Sigmoid colon (tissue), 7 donors: ENCODE measurements around the gene CNIH3. TPM values are rescaled to one million over a fixed set of nuclear protein-coding genes. Genes with fewer than 3 reads are reported as not detected.

ENCODE experiments used
- DNase-seq: peaks from one replicate; pipeline ENCODE4 v3.0.0-alpha.2; 2019
- H3K27ac ChIP-seq, 4 donors: fragments of 200-600 bp; sonication (generic); one replicate each; pipeline ENCODE4 v1.5.1; 2016 to 2019; ENCODE audit warnings: mild to moderate bottlenecking in 1 of 4
- H3K27me3 ChIP-seq, 3 donors: fragments of 200-600 bp; sonication (generic); one replicate each; pipeline ENCODE4 v1.5.1; 2019; ENCODE audit warnings: mild to moderate bottlenecking in 1 of 3
- H3K36me3 ChIP-seq, 4 donors: fragments of 200-600 bp; sonication (generic); one replicate each; pipeline ENCODE4 v1.5.1; 2016 to 2019
- H3K4me1 ChIP-seq, 4 donors: fragments of 200-600 bp; sonication (generic); one replicate each; pipeline ENCODE4 v1.5.1; 2017 to 2019
- H3K4me3 ChIP-seq, 4 donors: fragments of 200-600 bp; sonication (generic); one replicate each; pipeline ENCODE4 v1.5.1; 2017 to 2019; ENCODE audit warnings: mild to moderate bottlenecking in 2 of 4, moderate library complexity in 1 of 4
- H3K9me3 ChIP-seq, 4 donors: fragments of 200-600 bp in 3 of 4; sonication (generic) in 3 of 4; one replicate each; pipeline versions ENCODE4 v1.5.1 to v1.6.1; 2013 to 2019
- EP300 ChIP-seq, 4 donors: sonication (generic); formaldehyde crosslinking; IDR thresholded peaks; one replicate each; pipeline ENCODE4 v1.6.1; 2017; ENCODE audit warnings: antibody characterized with exemption in 4 of 4
- POLR2A ChIP-seq, 2 donors: fragments of 450-650 bp; IDR thresholded peaks; one replicate each; pipeline ENCODE4 v1.6.1; 2016; ENCODE audit warnings: antibody characterized with exemption in 2 of 2, mild to moderate bottlenecking in 2 of 2, moderate library complexity in 2 of 2
- POLR2AphosphoS5 ChIP-seq, 4 donors: sonication (generic); formaldehyde crosslinking; IDR thresholded peaks; one replicate each; pipeline ENCODE4 v1.6.1; 2017; ENCODE audit warnings: antibody characterized with exemption in 4 of 4
- WGBS, 2 donors: extraction: QIAGEN DNeasy Blood & Tissue Kit; methylation state at CpG; one replicate each; pipeline ENCODE4 v1.1.7; 2013; 5-methylcytosine and 5-hydroxymethylcytosine counted together
- intact Hi-C: fragments of 100-400 bp; cut with DNase I; formaldehyde crosslinking; loops from one replicate; pipeline ENCODE4 v1.15.1; 2023
- polyA plus RNA-seq, 3 donors: library from polyadenylated mRNA; stranded (reverse); fragments of 200-250 nt; gene quantifications; one replicate each; pipeline ENCODE4 v1.2.3, GENCODE V29; 2013
- total RNA-seq, 4 donors: library from RNA; depleted of rRNA; stranded (reverse); fragments of >200 nt; gene quantifications; one replicate each; pipeline ENCODE4 v1.1.0, GENCODE V29; 2016
- TF ChIP-seq, protein P1 (sequence below), 4 experiments: fragments of 450-650 bp in 3 of 4; fragments of 200-600 bp in 1 of 4; IDR thresholded peaks; one replicate each; pipeline ENCODE4 v1.5.1; 2016 to 2019; ENCODE audit warnings: antibody characterized with exemption in 4 of 4, mild to moderate bottlenecking in 3 of 4, moderate library complexity in 2 of 4
- donor health status: healthy with polysubstance abuse.
- donor health status: Bipolar disorder and iron deficiency.
- donor health status: healthy.

Gene CNIH3
- total and polyA plus RNA-seq, 7 donors = 0.60 to 2.8 (median 1.4) TPM

DNA sequence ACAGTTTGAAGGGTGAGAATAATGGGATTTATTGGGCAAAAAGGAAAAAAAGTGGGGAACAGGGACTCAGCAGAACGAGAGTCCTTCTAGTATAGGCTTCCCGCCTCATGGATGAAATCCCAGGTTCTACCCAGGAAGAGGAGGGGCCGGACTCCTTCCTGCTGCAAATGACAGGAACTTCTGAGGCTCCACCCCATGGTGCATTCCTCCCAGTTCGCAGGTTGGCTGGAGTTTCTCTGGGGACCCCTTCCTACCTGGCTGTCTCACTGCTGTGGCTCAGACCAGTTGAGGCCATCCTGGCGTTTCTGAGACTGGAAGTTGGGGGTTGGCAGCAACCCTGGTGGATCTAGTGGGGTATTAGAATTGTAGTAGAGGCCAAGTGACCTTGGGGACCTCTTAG is 27.5 kb downstream of the CNIH3 start:
- H3K36me3 ChIP-seq = no peaks in the 10 kb centered on the region
- no peak for DNase-seq
- intact Hi-C loops = loop anchor here (1.0 kb wide), 1 partner anchor 279 kb away; no protein-coding TSS in a partner anchor
- WGBS, 2 donors = 80 to 86% methylated on average over 5 of the region's 5 CpGs
- no peaks in the 10 kb centered on the region for H3K9me3 ChIP-seq
- no peak overlapping the region for H3K27ac ChIP-seq
- no peaks in the 10 kb centered on the region for H3K27me3 ChIP-seq
- TF ChIP-seq POLR2A (IDR thresholded peaks at IDR 0.05) = no peak
- TF ChIP-seq POLR2AphosphoS5 (IDR thresholded peaks at IDR 0.05) = no peak
- TF ChIP-seq, protein P1, sequence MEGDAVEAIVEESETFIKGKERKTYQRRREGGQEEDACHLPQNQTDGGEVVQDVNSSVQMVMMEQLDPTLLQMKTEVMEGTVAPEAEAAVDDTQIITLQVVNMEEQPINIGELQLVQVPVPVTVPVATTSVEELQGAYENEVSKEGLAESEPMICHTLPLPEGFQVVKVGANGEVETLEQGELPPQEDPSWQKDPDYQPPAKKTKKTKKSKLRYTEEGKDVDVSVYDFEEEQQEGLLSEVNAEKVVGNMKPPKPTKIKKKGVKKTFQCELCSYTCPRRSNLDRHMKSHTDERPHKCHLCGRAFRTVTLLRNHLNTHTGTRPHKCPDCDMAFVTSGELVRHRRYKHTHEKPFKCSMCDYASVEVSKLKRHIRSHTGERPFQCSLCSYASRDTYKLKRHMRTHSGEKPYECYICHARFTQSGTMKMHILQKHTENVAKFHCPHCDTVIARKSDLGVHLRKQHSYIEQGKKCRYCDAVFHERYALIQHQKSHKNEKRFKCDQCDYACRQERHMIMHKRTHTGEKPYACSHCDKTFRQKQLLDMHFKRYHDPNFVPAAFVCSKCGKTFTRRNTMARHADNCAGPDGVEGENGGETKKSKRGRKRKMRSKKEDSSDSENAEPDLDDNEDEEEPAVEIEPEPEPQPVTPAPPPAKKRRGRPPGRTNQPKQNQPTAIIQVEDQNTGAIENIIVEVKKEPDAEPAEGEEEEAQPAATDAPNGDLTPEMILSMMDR (IDR thresholded peaks at IDR 0.05) = no peak
- no peak for TF ChIP-seq EP300 (IDR thresholded peaks at IDR 0.05)
- H3K4me3 ChIP-seq = no peak overlapping the region
- no peaks in the 10 kb centered on the region for H3K4me1 ChIP-seq

DNA sequence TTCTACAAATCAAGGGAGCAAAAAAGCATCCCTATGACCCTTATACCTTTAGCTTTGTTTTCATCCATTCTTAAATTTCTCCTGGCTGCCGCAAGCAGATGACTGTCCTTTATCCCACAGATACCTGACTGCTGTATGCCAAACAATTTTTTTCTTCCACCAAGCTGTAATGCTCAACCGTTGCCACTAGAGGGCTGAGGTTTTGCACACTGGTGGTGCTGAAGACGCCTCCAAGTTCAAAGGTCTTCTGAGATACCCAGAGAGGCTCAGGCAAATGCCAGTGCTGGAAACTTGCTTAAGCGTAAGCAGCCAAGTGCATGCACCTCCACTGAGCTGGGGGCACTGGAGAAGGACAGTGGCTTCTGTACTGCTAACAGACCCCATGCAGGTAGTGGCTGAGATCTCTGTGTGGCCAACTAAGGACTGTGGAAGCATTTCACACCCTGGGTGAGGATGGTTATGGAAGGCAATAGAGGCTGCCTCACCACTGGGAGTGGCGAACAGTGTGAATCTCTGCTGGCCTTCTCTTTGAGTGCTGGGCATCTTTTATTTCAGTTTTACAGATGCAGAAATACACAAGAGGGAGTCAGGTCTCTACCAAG is 28.5 kb downstream of the CNIH3 start:
- TF ChIP-seq, protein P1 (IDR thresholded peaks at IDR 0.05) = peak; percentile 10 to 86 (median 71)
- TF ChIP-seq POLR2A (IDR thresholded peaks at IDR 0.05) = no peak
- Histone ChIP-seq H3K4me1 (no peaks in the 10 kb centered on the region), H3K4me3 (no peak overlapping the region), H3K9me3 (no peaks in the 10 kb centered on the region), H3K27ac (no peak overlapping the region), H3K27me3 (no peaks in the 10 kb centered on the region), H3K36me3 (no peaks in the 10 kb centered on the region)
- intact Hi-C loops = loop anchor here (1.0 kb wide), 1 partner anchor 278 kb away; no protein-coding TSS in a partner anchor
- 24 to 40% methylated on average over 5 of the region's 5 CpGs for WGBS, 2 donors
- DNase-seq = no peak

DNA sequence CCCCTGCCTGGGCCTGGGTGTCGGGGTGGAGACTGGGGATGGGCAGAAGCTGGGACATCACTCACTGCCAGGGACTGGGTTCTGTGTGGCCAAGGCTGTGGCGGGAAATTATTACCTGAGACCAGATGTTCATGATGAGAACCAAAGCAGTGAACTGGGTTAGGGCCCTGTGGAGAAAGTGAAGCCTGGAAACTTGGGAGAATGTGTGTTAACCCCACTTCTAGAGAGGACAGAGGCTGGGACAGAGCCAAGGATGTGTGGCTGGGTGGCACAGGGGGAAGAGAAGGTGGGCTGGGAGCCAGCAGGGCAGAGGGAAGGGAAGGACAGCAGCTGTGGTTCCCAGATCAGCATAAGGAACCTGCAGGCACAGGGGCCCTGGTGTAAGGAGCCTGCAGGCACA is 31.3 kb downstream of the CNIH3 start:
- TF ChIP-seq POLR2AphosphoS5 (IDR thresholded peaks at IDR 0.05) = no peak
- TF ChIP-seq, protein P1 (IDR thresholded peaks at IDR 0.05) = no peak
- TF ChIP-seq EP300 (IDR thresholded peaks at IDR 0.05) = no peak
- no peak for TF ChIP-seq POLR2A (IDR thresholded peaks at IDR 0.05)
- intact Hi-C loops = no loop called here

DNA sequence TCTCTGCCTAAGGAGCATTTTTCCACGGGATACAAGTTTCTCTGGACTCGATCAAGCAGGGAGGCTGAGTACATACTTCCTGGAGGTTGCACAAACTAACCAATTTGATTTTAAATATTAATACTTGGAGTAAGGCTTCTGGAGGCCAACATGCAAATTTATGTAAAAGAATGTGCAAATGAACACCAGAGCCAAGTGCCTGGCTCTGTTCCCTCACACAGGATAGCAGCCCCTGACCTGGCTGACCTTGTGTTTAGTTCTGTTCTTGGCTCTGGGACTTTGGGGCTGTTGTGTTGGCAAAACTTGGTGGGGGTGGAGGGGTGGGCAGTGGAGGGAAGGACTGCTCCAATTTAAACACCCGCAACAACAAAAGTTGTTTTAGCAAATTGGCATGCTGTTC is 34.2 kb downstream of the CNIH3 start:
- H3K4me1 ChIP-seq = peaks cover 0 to 7% (median 3%) of the 10 kb centered on the region in 4 donors
- no peaks in the 10 kb centered on the region for H3K36me3 ChIP-seq
- TF ChIP-seq, protein P1 (IDR thresholded peaks at IDR 0.05) = no peak
- no peak for TF ChIP-seq POLR2AphosphoS5 (IDR thresholded peaks at IDR 0.05)
- TF ChIP-seq POLR2A (IDR thresholded peaks at IDR 0.05) = no peak
- no peak for TF ChIP-seq EP300 (IDR thresholded peaks at IDR 0.05)
- no peaks in the 10 kb centered on the region for H3K27me3 ChIP-seq
- H3K4me3 ChIP-seq = no peak overlapping the region
- 70 to 72% methylated on average over 3 of the region's 3 CpGs for WGBS, 2 donors
- no peaks in the 10 kb centered on the region for H3K9me3 ChIP-seq
- DNase-seq = no peak
- intact Hi-C loops = no loop called here
- H3K27ac ChIP-seq = no peak overlapping the region

More for the DNA sequence above, 31.3 kb downstream of the CNIH3 start:
- H3K36me3 ChIP-seq = no peaks in the 10 kb centered on the region
- no peaks in the 10 kb centered on the region for H3K9me3 ChIP-seq
- H3K4me3 ChIP-seq = no peak overlapping the region
- no peak for DNase-seq
- WGBS, 2 donors = 87 to 91% methylated on average over 2 of the region's 2 CpGs
- H3K4me1 ChIP-seq = peaks cover 0 to 7% (median 3%) of the 10 kb centered on the region in 4 donors
- no peaks in the 10 kb centered on the region for H3K27me3 ChIP-seq
- H3K27ac ChIP-seq = no peak overlapping the region

DNA sequence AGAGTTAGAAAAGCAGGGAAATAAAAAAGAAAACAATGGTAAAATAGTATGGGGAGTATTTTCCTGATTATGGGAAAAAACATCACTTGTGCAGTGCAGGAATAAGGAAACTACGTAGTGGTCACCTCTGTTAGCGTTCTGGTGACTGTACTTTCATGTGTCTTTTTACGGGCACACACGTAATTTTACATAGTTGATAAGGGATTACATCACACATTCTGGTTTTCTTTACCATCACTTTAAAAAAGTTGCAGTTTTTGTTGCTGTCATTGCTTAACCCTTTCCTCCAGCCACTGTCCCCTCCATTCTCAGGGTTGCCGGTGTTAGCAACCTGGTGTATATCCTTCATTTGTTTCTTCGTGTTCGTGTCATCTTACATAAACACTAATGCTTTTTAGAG is 35.1 kb downstream of the CNIH3 start:
- Histone ChIP-seq H3K36me3 (no peaks in the 10 kb centered on the region), H3K4me1 (peaks cover 0 to 7% (median 3%) of the 10 kb centered on the region in 4 donors), H3K4me3 (no peak overlapping the region), H3K27me3 (no peaks in the 10 kb centered on the region), H3K27ac (no peak overlapping the region), H3K9me3 (no peaks in the 10 kb centered on the region)
- no peak for DNase-seq
- intact Hi-C loops = no loop called here
- TF ChIP-seq EP300 (IDR thresholded peaks at IDR 0.05) (no peak), POLR2AphosphoS5 (IDR thresholded peaks at IDR 0.05) (no peak), POLR2A (IDR thresholded peaks at IDR 0.05) (no peak)
- TF ChIP-seq, protein P1 (IDR thresholded peaks at IDR 0.05) = no peak
- 82 to 91% methylated on average over 7 of the region's 7 CpGs for WGBS, 2 donors
